HL-60 (cell line): Measurements from ENCODE around the gene UBXN10.

ENCODE experiments used
- CTCF ChIP-seq: IDR thresholded peaks from one replicate; pipeline ENCODE4 v1.5.1; 2011; ENCODE audit warnings: low read length, control low read depth, inconsistent platforms; ENCODE audit not compliant: insufficient read depth
- REST ChIP-seq: IDR thresholded peaks from 2 replicates; pipeline ENCODE4 v1.6.1; 2012; ENCODE audit warnings: low read depth; ENCODE audit not compliant: insufficient replicate concordance

GRCh38 chr1:20189664-20190063 lies 3.8 kb downstream of the UBXN10 start:
- TF ChIP-seq CTCF (no peak), REST (no peak)
